HG03025 (cell line): ENCODE data around the gene HOXB3.

Experiments
- ATAC-seq: cut with Tn5 transposase; IDR thresholded peaks from one replicate; pipeline ENCODE4 v1.9.1; 2021; ENCODE audit warnings: mild to moderate bottlenecking, moderate library complexity; ENCODE audit not compliant: unreplicated experiment, low FRiP score

The HOXB3 gene

GRCh38 chr17:48559840-48560817 is 29.9 kb downstream of the HOXB3 start:
- no peak for ATAC-seq

GRCh38 chr17:48559122-48559839 is 30.8 kb downstream of the HOXB3 start:
- ATAC-seq = no peak

GRCh38 chr17:48558831-48559121 is 31.3 kb downstream of the HOXB3 start:
- no peak for ATAC-seq

DNA sequence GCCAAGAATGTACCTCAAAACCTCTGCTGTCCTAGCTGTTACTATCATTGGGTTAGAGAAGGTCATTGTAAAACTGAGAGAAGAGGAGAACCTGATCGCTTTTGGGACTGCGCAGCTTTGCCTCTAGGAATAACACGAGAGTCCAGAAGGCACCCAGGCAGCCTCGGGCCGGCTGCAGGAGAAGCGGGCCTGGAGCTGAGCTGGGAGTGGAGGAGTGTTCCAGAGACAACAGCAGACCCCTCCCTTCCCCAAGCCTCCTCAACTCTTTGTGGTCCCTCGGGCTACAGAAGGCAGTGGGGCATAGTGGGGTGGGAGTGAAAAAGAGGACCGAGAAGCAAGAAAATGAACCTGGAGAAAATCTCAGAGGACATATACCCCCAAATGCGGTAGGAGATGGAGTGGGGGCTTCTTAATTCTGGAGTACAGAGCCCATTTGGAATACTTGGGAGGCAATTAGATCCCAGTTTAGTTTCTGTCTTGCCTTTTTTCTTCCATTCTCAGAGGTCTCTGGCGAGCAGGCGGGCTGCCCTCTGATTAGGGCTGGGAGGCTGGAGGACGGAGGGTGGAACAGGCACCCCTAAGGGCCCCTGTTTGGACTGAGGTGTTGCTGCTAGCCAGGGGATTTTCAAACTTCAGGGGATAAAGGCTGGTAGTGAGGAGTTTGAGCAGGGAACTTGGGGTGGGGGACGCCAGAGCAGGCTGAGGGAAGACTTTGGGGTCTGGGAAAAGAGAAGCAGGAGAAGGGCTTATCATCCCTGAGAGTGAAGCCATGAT is 31.8 kb downstream of the HOXB3 start:
- no peak for ATAC-seq

- no peak for ATAC-seq
Measured at GRCh38 chr17:48556576-48557401, 33.3 kb downstream of the HOXB3 start.

DNA sequence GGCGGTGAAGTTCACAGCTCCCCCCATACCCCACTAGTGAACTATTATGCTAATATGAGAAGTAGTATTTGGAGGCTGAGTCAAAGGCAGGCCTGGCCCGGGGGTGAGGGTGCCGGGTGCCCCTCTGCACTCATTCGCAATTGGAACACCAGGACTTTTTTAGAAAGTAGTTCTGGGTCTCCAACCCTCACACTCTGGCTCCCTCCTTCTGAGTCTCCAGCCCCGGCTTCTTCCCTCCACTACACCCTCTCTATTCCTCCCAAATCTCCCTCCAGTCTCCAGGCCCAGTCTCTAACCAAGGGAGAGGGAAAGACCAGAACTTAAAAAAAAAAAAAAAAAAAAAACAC is 33.8 kb downstream of the HOXB3 start:
- no peak for ATAC-seq

- no peak for ATAC-seq
Measured at GRCh38 chr17:48555258-48556228, 34.5 kb downstream of the HOXB3 start.

- ATAC-seq = no peak
Measured at GRCh38 chr17:48554412-48555257, 35.4 kb downstream of the HOXB3 start.

DNA sequence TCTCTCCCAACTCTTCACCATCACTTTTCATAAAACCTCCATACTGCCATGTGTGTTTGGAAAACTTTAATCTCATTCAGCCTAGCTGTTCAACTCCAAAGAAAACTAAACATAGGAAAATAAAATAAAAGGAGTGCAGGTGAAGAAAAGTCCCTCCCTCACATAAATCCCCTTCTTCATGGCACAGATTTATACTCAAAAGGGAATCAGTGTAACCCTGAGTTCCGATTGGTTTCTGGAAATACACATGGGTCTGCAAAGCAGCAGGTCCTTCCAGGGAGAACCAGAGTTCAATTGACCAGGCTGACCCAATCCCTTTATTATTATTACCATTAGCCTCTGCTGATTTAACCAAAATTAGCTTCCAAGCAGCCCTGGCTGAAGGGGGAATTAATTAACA is 36.2 kb downstream of the HOXB3 start:
- no peak for ATAC-seq

DNA sequence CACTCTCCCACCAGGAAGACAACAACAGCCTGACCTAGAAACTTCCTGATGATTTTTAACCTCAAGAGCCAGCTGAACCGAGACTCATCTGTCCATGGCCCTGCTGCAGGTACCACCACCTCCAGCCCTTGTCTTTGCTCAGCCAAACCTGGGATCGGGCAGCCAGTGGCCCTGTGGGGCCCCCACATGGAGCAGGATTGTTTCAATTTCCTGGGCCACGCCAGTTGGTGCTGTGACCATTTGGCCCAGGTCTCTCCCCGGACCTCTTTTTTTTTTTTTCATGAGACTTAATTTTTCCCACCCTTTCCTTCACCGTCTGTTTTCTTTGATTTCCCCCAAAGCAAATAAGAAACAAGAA is 36.9 kb downstream of the HOXB3 start:
- no peak for ATAC-seq

- no peak for ATAC-seq
Measured at GRCh38 chr17:48552466-48553189, 37.4 kb downstream of the HOXB3 start.

DNA sequence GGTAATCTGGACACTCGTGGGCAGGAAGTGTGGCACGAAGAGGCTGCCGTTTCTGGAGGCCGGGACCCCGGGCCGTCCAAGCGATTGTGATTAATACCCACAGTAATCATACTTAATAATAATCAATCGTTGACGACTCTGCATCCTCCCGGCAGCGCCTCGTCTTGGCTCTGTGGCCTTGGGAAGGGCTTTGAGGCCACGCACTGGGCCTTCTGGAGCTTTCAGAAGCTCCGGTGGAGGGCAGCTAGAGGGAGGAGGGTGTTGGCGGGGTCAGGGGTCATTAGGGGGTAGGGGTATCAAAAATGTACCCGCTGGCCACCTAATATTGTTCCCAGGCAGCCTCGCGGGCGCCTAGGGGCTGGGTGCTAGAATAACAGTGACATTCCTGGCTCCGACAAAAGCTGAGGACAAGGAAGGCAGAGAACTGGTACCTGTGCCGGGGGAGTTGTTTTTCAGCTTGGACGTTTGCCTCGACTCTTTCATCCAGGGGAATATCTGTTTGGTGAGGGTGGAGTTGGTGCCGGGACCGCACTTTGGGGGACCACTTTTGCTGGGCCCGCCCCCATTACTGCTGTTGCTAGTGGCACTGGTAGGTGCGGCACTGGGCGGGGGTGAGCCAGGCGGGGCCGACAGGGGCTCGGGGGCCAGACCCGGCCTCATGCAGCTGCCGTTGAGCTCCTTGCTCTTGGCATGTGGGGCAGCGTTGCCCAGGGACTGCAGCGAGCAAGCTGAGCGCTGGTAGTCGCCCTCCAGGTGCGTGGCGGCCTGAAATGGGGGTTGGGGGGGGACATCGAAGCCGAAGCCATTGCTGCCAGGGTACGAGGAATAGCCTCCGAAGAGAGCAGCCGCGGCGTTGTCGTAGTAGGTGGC is 38.2 kb downstream of the HOXB3 start:
- ATAC-seq = no peak

DNA sequence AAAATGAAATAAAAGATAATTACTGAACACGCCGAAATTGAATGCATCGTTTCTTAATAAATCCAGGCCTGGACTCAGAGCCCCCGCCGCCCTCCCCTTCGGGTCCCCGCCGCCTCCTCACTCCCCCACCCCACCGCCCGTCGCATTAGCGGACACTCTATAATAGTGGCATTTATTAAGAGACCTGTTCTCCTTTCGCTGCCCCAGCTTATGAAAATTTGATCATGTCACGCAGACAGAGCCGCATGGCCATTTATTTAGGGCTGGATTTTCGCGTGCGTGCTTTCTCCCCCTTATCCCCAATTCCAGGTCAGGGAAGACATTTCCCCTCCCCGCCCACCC is 38.9 kb downstream of the HOXB3 start:
- no peak for ATAC-seq

GRCh38 chr17:48550502-48551213 is 39.4 kb downstream of the HOXB3 start:
- ATAC-seq = no peak

- no peak for ATAC-seq
Measured at GRCh38 chr17:48549914-48550501, 40.0 kb downstream of the HOXB3 start.

GRCh38 chr17:48549281-48549630 is 40.8 kb downstream of the HOXB3 start:
- ATAC-seq = no peak
